Chondrocyte (in vitro differentiated cells): Measurements from ENCODE around the gene DIRAS1. TPM values are rescaled to one million over a fixed set of nuclear protein-coding genes. Genes with fewer than 3 reads are reported as not detected.
A peak's percentile ranks its signal among the peaks of the same experiment; 100 is the strongest.

Experiments
- DNase-seq: peaks from one replicate; pipeline ENCODE4 v3.0.0; 2021; ENCODE audit warnings: mixed read lengths, low spot score
- H3K27ac Mint-ChIP-seq: one replicate; pipeline ENCODE4 v1.8.0; 2021; ENCODE audit warnings: mild to moderate bottlenecking, moderate library complexity, mixed read lengths; ENCODE audit not compliant: unreplicated experiment
- H3K27me3 Mint-ChIP-seq: 2 replicates; pipeline ENCODE4 v1.8.0; 2021; ENCODE audit warnings: low read depth, mixed read lengths
- H3K36me3 Mint-ChIP-seq: 2 replicates; pipeline ENCODE4 v1.8.0; 2021; ENCODE audit warnings: low read depth, mixed read lengths
- H3K4me1 Mint-ChIP-seq: 2 replicates; pipeline ENCODE4 v1.8.0; 2021; ENCODE audit warnings: low read depth, mild to moderate bottlenecking, mixed read lengths
- H3K4me3 Mint-ChIP-seq: one replicate; pipeline ENCODE4 v1.8.0; 2021; ENCODE audit warnings: mild to moderate bottlenecking, moderate library complexity, mixed read lengths; ENCODE audit not compliant: unreplicated experiment
- H3K9me3 Mint-ChIP-seq: 2 replicates; pipeline ENCODE4 v1.8.0; 2021; ENCODE audit warnings: low read depth, mixed read lengths
- total RNA-seq: library from RNA; stranded (reverse); gene quantifications from 3 replicates; pipeline ENCODE4 v1.2.1, GENCODE V29; 2021
- TF ChIP-seq, protein P1 (sequence below): fragments of 200-600 bp; sonication (generic); IDR thresholded peaks from 2 replicates; pipeline ENCODE4 v1.5.0; 2021; ENCODE audit warnings: antibody characterized with exemption, mild to moderate bottlenecking, moderate library complexity

The DIRAS1 gene
- total RNA-seq, 1 donor from 2014 or later = 20.9 TPM

DNA sequence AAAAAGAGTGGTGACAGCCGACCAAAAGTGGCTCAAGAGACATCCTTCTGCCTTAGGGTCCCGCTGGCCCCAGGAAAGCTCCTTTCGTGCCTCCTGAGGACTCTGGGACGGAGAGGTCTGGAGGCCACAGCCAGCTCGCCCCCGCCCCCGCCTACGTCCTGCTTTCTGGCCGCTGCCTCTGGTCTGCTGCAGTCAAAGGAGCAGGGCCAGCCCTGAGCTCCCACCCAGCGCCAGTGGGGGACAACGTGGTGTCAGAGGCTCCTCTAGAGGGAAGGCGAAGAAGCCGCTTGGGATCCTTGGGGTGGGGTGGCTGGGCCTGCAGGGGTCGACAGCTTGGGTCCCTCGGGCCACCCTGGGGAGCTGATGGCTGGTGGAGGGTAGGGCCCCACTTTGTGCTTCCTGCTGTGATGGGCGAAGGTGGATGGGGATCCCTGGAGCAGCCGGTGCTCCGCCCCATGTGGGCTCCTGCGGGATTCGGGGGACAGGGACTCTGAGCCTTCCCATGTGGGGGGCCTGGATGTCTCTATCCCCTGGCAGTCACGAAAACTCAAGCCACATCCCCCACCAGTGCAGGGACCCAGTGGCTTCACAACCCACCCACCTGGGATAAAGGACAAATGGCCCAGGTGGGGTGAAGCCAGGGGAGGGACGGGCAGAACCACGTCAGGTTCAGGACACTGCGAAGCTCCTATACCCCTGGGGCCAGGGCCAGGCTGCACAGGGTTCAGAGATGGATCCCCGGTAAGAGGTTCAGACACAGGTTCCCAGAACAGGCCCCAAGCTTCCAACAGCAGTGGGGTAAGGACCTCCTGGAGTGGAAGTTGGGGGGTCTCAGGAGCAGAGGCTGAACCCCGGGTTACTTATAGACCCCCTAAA is 9.0 kb upstream of the DIRAS1 start:
- Mint-ChIP-seq H3K4me1 (peaks cover 4% of the 10 kb centered on the region), H3K27ac (no peak overlapping the region), H3K4me3 (no peak overlapping the region), H3K27me3 (peaks cover 3% of the 10 kb centered on the region), H3K36me3 (peaks cover 5% of the 10 kb centered on the region), H3K9me3 (no peaks in the 10 kb centered on the region)
- DNase-seq = peak; percentile 65
- TF ChIP-seq, protein P1, sequence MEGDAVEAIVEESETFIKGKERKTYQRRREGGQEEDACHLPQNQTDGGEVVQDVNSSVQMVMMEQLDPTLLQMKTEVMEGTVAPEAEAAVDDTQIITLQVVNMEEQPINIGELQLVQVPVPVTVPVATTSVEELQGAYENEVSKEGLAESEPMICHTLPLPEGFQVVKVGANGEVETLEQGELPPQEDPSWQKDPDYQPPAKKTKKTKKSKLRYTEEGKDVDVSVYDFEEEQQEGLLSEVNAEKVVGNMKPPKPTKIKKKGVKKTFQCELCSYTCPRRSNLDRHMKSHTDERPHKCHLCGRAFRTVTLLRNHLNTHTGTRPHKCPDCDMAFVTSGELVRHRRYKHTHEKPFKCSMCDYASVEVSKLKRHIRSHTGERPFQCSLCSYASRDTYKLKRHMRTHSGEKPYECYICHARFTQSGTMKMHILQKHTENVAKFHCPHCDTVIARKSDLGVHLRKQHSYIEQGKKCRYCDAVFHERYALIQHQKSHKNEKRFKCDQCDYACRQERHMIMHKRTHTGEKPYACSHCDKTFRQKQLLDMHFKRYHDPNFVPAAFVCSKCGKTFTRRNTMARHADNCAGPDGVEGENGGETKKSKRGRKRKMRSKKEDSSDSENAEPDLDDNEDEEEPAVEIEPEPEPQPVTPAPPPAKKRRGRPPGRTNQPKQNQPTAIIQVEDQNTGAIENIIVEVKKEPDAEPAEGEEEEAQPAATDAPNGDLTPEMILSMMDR = no peak

DNA sequence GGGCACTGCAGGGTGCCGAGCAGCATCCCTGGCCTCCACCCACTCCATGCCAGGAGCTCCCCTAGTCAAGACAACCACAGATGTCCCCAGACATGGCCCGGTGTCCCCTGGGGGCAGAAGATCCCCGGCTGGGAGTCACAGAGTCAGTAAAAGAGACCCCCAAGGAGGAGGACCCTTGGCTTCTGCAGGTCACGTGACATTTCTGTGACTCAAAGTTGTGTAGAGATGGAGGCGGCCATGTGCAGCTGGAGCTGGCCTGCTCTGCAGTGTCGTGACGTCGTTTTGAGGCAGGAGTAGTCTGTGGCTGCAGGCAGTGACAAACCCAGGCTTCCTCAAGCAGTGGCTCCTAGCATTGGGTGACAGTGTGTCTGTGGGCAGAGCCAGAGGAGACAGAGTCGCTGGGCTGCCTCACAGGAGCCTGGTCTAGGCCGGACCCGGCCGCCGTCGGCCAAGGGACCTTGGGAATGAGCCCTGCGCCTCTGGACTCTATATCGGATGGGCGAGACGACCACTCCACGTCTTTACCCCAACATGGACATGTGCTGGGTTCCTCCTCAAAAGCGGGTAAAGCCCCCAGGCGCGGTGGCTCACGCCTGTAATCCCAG is 7.7 kb upstream of the DIRAS1 start:
- no peak for DNase-seq
- Mint-ChIP-seq H3K4me1 (peaks cover 7% of the 10 kb centered on the region), H3K9me3 (no peaks in the 10 kb centered on the region), H3K4me3 (no peak overlapping the region), H3K36me3 (no peaks in the 10 kb centered on the region), H3K27me3 (peaks cover 3% of the 10 kb centered on the region), H3K27ac (no peak overlapping the region)
- TF ChIP-seq, protein P1 = no peak

DNA sequence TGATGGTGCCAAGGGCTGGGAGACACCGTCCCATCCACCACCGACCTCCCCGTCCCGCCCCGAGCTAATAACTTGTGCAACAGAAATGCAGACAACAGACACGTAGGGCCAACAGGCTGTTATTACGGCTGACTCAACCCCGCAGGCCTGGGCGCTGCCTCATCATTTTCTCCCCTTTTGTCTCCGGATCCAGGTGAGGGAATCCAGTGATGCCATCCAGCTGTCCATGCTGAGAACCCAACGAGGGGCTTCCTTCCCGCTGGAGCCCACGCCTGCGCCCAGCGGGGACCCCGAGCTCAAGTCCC is 6.4 kb upstream of the DIRAS1 start:
- Mint-ChIP-seq H3K27ac (no peak overlapping the region), H3K27me3 (peaks cover 3% of the 10 kb centered on the region), H3K36me3 (no peaks in the 10 kb centered on the region), H3K4me3 (no peak overlapping the region), H3K4me1 (peaks cover 18% of the 10 kb centered on the region), H3K9me3 (no peaks in the 10 kb centered on the region)
- no peak for DNase-seq
- TF ChIP-seq, protein P1 = no peak

DNA sequence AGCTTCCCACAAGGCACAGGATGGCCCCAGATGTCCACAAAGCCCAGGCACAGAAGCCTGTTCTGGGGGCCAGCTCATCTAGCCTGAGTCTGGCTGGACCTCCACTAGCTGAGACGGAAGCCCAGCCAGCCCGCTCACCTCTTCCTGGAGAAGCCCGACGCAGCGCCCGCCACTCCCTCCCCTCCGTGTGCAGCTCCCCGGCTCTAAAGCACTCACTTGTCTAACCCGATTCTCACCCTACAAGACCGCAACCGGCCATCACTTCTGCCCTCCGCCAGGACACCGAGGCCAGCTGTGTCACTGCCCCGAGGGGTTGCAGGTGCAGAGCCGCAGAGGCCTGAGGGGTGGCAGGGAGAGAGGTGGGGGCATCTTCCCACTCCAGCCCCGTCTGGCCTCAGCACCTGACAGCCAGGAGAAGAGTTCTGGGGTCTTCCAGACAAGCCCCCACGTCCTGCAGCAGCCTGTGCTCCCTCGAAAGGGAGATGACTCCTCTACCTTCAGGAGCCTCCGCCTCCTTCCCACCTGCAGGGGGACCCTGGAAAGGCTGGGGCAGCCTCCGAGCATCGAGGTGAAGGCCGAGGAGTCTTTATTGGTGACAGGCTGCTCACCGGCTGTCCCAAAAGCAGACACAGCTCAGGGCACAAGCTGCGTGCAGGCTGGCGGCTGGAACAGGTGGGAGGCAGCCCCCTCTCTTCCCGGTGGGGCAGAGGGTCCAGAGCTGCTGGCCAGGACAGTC is 5.9 kb upstream of the DIRAS1 start:
- peaks cover 3% of the 10 kb centered on the region for H3K27me3 Mint-ChIP-seq
- H3K4me3 Mint-ChIP-seq = no peak overlapping the region
- TF ChIP-seq, protein P1 = no peak
- H3K4me1 Mint-ChIP-seq = peaks cover 20% of the 10 kb centered on the region
- DNase-seq = no peak
- no peaks in the 10 kb centered on the region for H3K36me3 Mint-ChIP-seq
- H3K9me3 Mint-ChIP-seq = no peaks in the 10 kb centered on the region
- H3K27ac Mint-ChIP-seq = no peak overlapping the region

DNA sequence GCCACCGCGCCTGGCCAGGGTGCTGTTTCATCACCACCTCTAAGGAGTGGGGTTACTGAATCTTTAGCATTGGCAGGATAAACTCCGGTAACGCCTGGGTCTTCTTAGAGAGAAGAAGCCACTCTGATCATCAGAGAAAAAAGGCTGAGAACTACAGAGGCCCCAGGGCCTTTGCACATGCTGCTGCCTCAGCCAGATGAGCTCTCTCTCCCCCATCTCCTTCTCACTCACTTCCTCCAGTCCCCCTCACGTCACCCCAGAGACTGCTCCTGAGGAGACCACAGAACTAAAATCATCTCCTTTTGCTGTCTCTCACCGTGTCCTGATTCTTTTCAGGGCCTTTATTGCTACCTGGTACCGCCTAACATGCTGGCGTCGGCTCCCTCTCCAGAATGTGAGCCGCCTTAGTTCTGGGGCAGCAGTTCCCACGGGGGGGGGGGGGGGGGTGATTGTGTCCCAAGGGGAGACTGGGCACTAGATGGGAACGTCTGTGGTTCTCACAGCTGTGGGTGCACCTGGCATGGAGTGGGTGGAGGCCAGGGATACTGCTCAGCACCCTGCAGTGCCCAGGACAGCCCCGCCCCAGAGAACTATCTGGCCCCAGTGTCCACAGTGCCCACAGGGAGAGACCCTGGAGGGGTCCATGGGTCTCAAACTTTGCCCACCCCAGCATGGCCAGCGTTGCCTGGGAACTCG is 5.1 kb upstream of the DIRAS1 start:
- DNase-seq = no peak
- H3K4me3 Mint-ChIP-seq = no peak overlapping the region
- TF ChIP-seq, protein P1 = no peak
- H3K36me3 Mint-ChIP-seq = no peaks in the 10 kb centered on the region
- no peaks in the 10 kb centered on the region for H3K9me3 Mint-ChIP-seq
- H3K27ac Mint-ChIP-seq = no peak overlapping the region
- H3K27me3 Mint-ChIP-seq = peaks cover 3% of the 10 kb centered on the region
- peaks cover 25% of the 10 kb centered on the region for H3K4me1 Mint-ChIP-seq
